ENCODE data around the gene CHRDL2. TPM values are rescaled to one million over a fixed set of nuclear protein-coding genes. Genes with fewer than 3 reads are reported as not detected.

The CHRDL2 gene
- total RNA-seq, 1 experiment from 2014 or later: not detected

GRCh38 chr11:74685338-74685737 is 45.9 kb downstream of the CHRDL2 start:
- Histone ChIP-seq H2AFZ (ENCODE audit: low read depth, low read length, poor library complexity, severe bottlenecking) (no peak overlapping the region), H3K79me2 (ENCODE audit: insufficient read depth, low read length) (no peaks in the 10 kb centered on the region), H3K27ac (ENCODE audit: low read depth, low read length) (no peak overlapping the region), H3K9ac (ENCODE audit: low read length) (no peak overlapping the region), H3K9me2 (ENCODE audit: insufficient read depth) (no peaks in the 10 kb centered on the region), H3K27me3 (ENCODE audit: insufficient read depth, low read length) (no peaks in the 10 kb centered on the region), H3K4me2 (ENCODE audit: low read length) (no peak overlapping the region), H3K36me3 (ENCODE audit: control insufficient read depth in 1 of 2, insufficient read depth in 2 of 2, low read length in 2 of 2) (no peaks in the 10 kb centered on the region), H4K20me1 (ENCODE audit: insufficient read depth) (no peaks in the 10 kb centered on the region), H3K4me3 (replicated peaks in 1 of 2; ENCODE audit: low read depth in 1 of 2, low read length in 2 of 2) (no peak overlapping the region), H3K9me3 (ENCODE audit: control insufficient read depth in 1 of 2, insufficient read depth in 1 of 2, low read depth in 1 of 2, low read length in 2 of 2) (no peaks in the 10 kb centered on the region), H3K4me1 (ENCODE audit: control insufficient read depth in 1 of 2, insufficient read depth in 2 of 2, low read length in 2 of 2) (peaks cover 0 to 9% of the 10 kb centered on the region in 2 experiments; a peak in 1 of 4 replicates)
- CTCF ChIA-PET: interaction anchor here (0.9 kb wide), 1 partner anchor 17 kb away, joined by 3 read pairs; no protein-coding TSS in a partner anchor
- BruUV-seq (replicated peaks): no TSS peak
- TF ChIP-seq EGR1 (IDR thresholded peaks at IDR 0.05; ENCODE audit: low read depth) (no peak), ZFX (IDR thresholded peaks at IDR 0.05) (no peak), SP1 (IDR thresholded peaks at IDR 0.05; ENCODE audit: low read depth) (no peak), SIN3A (IDR thresholded peaks at IDR 0.05; ENCODE audit: low read depth) (no peak)
- RAD21 ChIA-PET (ENCODE audit: low non-redundant PET in 1 of 2, low total read pairs in 2 of 2, uncharacterized antibody in 2 of 2, unreplicated experiment in 2 of 2): no interaction called here
- DNase-seq (ENCODE audit: low read depth, low spot score) (no peak), ATAC-seq (no peak)
- intact Hi-C loops (cut with micrococcal nuclease): no loop called here
- POLR2A ChIA-PET: no interaction called here

DNA sequence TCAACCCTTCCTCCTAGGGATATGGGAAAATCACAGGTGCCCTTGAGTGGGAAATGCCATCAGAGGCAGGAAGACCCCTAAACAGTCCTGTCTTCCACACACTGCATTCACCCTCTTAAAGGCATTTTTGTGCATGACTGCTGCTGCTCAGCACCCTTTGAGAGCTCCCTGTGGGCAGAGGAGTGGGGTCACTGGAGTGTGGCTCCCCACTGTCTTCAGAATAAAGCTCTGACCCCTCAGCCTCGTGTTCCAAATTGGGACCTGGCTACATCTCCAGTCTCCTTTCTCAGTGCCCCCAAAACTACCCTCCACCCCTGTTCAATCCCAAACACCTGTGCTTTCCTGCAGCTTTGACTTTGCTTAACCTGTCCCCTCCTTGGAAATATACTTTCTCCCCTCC is 46.6 kb downstream of the CHRDL2 start:
- H3K79me2 ChIP-seq (ENCODE audit: insufficient read depth, low read length): no peaks in the 10 kb centered on the region
- no peak for DNase-seq (ENCODE audit: low read depth, low spot score)
- RAD21 ChIA-PET (ENCODE audit: low non-redundant PET in 1 of 2, low total read pairs in 2 of 2, uncharacterized antibody in 2 of 2, unreplicated experiment in 2 of 2): no interaction called here
- no peaks in the 10 kb centered on the region for H3K9me2 ChIP-seq (ENCODE audit: insufficient read depth)
- intact Hi-C loops (cut with micrococcal nuclease): no loop called here
- no peak for ATAC-seq
- no peaks in the 10 kb centered on the region for H3K9me3 ChIP-seq (ENCODE audit: control insufficient read depth in 1 of 2, insufficient read depth in 1 of 2, low read depth in 1 of 2, low read length in 2 of 2)
- no peak overlapping the region for H2AFZ ChIP-seq (ENCODE audit: low read depth, low read length, poor library complexity, severe bottlenecking)
- H3K4me2 ChIP-seq (ENCODE audit: low read length): no peak overlapping the region
- H3K4me3 ChIP-seq (replicated peaks in 1 of 2; ENCODE audit: low read depth in 1 of 2, low read length in 2 of 2): no peak overlapping the region
- peaks cover 0 to 9% of the 10 kb centered on the region in 2 experiments; a peak in 1 of 4 replicates for H3K4me1 ChIP-seq (ENCODE audit: control insufficient read depth in 1 of 2, insufficient read depth in 2 of 2, low read length in 2 of 2)
- no peak overlapping the region for H3K9ac ChIP-seq (ENCODE audit: low read length)
- no peaks in the 10 kb centered on the region for H4K20me1 ChIP-seq (ENCODE audit: insufficient read depth)
- H3K27me3 ChIP-seq (ENCODE audit: insufficient read depth, low read length): no peaks in the 10 kb centered on the region
- POLR2A ChIA-PET: no interaction called here
- no peak overlapping the region for H3K27ac ChIP-seq (ENCODE audit: low read depth, low read length)
- no peak for TF ChIP-seq ZNF274 (IDR thresholded peaks at IDR 0.05; ENCODE audit: low read depth, low read length)
- no peak for TF ChIP-seq EZH2 (IDR thresholded peaks at IDR 0.05)
- no peak for TF ChIP-seq EZH2phosphoT487 (IDR thresholded peaks at IDR 0.05; ENCODE audit: borderline replicate concordance)
- no peak for TF ChIP-seq ZFX (IDR thresholded peaks at IDR 0.05)
- no peak for TF ChIP-seq MAX (IDR thresholded peaks at IDR 0.05)
- no peak for TF ChIP-seq POLR2A (IDR thresholded peaks at IDR 0.05; ENCODE audit: borderline replicate concordance, extremely low read depth, insufficient read depth, insufficient read length)
- no peak for TF ChIP-seq ELF1 (IDR thresholded peaks at IDR 0.05; ENCODE audit: borderline replicate concordance, low read depth)
- no peak for TF ChIP-seq CTCF (IDR thresholded peaks at IDR 0.05 in 2 of 3, conservative IDR thresholded peaks at IDR 0.05 in 1 of 3; ENCODE audit: borderline replicate concordance in 1 of 3, insufficient read depth in 1 of 3, low read depth in 2 of 3, low read length in 2 of 3)
- TF ChIP-seq EGR1 (IDR thresholded peaks at IDR 0.05; ENCODE audit: low read depth): no peak
- CTCF ChIA-PET: no interaction called here
- H3K36me3 ChIP-seq (ENCODE audit: control insufficient read depth in 1 of 2, insufficient read depth in 2 of 2, low read length in 2 of 2): no peaks in the 10 kb centered on the region
- no TSS peak for BruUV-seq (replicated peaks)

Data from HCT116 (cell line).